ENCODE data around the gene FAM168B. TPM values are rescaled to one million over a fixed set of nuclear protein-coding genes. Genes with fewer than 3 reads are reported as not detected.

Gene FAM168B
- polyA plus RNA-seq, 1 of the 3 experiments (the other 2 are of a cell fraction) = 72.7 TPM

DNA sequence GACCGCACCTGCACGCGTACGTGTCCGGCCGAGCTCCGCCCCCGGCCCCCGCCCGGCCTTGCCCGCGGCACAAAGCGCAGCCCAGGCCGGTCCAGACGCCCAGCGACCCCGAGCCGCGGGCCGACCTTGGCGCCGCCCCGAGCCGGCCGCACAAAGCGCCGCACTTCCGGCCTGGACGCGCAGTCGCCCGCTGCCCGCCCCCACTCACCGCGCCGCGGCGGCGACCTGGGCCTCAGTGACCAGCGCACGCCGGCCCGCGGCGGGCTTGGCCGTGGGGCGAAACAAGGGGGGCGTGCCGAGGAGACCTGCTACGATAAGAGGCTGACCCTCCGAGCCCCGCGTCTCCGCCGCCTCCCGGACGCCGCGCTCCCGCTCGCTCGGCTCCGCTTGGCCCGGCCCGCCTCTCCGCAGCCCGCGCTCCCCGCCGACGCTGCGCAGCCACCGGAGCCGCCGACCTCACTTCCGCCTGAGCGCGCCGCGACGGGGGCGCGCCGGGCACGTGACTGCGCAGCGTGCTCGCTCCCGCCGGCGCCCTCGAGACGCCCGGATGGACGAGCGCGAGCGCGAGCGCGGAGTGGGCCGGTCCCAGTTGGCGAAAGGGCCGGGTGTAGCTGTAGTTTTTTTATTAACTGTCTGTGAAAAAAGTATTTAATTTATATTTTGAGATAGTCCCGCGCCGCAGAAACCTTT, at the start of gene FAM168B (continued):
- TF ChIP-seq, protein P1, sequence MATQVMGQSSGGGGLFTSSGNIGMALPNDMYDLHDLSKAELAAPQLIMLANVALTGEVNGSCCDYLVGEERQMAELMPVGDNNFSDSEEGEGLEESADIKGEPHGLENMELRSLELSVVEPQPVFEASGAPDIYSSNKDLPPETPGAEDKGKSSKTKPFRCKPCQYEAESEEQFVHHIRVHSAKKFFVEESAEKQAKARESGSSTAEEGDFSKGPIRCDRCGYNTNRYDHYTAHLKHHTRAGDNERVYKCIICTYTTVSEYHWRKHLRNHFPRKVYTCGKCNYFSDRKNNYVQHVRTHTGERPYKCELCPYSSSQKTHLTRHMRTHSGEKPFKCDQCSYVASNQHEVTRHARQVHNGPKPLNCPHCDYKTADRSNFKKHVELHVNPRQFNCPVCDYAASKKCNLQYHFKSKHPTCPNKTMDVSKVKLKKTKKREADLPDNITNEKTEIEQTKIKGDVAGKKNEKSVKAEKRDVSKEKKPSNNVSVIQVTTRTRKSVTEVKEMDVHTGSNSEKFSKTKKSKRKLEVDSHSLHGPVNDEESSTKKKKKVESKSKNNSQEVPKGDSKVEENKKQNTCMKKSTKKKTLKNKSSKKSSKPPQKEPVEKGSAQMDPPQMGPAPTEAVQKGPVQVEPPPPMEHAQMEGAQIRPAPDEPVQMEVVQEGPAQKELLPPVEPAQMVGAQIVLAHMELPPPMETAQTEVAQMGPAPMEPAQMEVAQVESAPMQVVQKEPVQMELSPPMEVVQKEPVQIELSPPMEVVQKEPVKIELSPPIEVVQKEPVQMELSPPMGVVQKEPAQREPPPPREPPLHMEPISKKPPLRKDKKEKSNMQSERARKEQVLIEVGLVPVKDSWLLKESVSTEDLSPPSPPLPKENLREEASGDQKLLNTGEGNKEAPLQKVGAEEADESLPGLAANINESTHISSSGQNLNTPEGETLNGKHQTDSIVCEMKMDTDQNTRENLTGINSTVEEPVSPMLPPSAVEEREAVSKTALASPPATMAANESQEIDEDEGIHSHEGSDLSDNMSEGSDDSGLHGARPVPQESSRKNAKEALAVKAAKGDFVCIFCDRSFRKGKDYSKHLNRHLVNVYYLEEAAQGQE (IDR thresholded peaks at IDR 0.05; ENCODE audit: low read depth, low read length) = 0 out of 2 replicates have a peak, but pooled peaks have one; percentile 7
- TF ChIP-seq TCF12 (IDR thresholded peaks at IDR 0.05) = no peak
- TF ChIP-seq TEAD4 (IDR thresholded peaks at IDR 0.05; ENCODE audit: borderline replicate concordance, insufficient read depth) = no peak
- peak; percentile 48; the same call in 1 of the 2 replicates for TF ChIP-seq TAF1 (IDR thresholded peaks at IDR 0.05; ENCODE audit: borderline replicate concordance, low read depth, low read length)
- TF ChIP-seq RAD21 (IDR thresholded peaks at IDR 0.05; ENCODE audit: low read length) = no peak
- no peak for TF ChIP-seq GATA2 (CRISPR knock-in tag; IDR thresholded peaks at IDR 0.05)
- TF ChIP-seq, protein P2, sequence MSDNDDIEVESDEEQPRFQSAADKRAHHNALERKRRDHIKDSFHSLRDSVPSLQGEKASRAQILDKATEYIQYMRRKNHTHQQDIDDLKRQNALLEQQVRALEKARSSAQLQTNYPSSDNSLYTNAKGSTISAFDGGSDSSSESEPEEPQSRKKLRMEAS (IDR thresholded peaks at IDR 0.05; ENCODE audit: low read depth) = peak; percentile 9; the same call in 1 of the 2 replicates
- TF ChIP-seq RFX5 (IDR thresholded peaks at IDR 0.05; ENCODE audit: low read length) = no peak
- no peak for TF ChIP-seq MXI1 (IDR thresholded peaks at IDR 0.05; ENCODE audit: low read depth, low read length)

DNA sequence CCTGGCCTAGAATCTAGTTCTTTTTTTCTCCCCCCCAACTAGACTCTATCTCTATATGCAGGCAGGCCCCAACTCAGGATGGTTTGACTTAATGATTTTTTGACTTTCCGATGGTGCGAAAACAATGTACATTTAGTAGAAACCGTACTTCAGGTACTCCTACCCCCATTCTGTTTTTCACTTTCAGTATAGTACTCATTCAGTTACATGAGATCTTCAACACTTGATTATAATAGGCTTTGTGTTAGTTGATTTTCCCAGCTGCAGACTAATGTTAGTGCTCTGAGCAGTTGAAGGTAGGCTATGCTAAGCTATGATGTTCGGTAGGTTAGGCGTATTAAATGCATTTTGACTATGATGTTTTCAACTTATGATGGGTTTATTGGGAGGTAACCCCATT, 49.6 kb upstream of the FAM168B start:
- ChIA-PET CTCF (interaction anchor here (1.2 kb wide), 1 partner anchor 349 kb away, joined by 3 read pairs; the partner anchor contains the start of gene MZT2A), POLR2A (no interaction called here)
- Histone ChIP-seq H3K9me3 (no peaks in the 10 kb centered on the region), H3K79me2 (ENCODE audit: insufficient read depth) (peaks cover 14% of the 10 kb centered on the region), H3K4me3 (ENCODE audit: low read depth in 2 of 2, low read length in 1 of 2) (no peak overlapping the region), H2AFZ (ENCODE audit: low read depth) (no peak overlapping the region), H3K36me3 (replicated peaks in 1 of 2; ENCODE audit: control insufficient read depth in 1 of 2, insufficient read depth in 2 of 2, low read length in 1 of 2) (peaks cover 49 to 59% of the 10 kb centered on the region in 2 experiments), H3K9me2 (no peaks in the 10 kb centered on the region), H4K20me1 (ENCODE audit: insufficient read depth) (0 out of 2 replicates have a peak, but pooled peaks cover 4% of the 10 kb centered on the region), H3K4me2 (no peak overlapping the region), H3F3A (replicated peaks; ENCODE audit: insufficient read depth) (no peaks in the 10 kb centered on the region), H3K27me3 (ENCODE audit: insufficient read depth) (no peaks in the 10 kb centered on the region), H3K9ac (no peak overlapping the region), H3K4me1 (ENCODE audit: control insufficient read depth in 1 of 2, insufficient read depth in 2 of 2, low read depth in 1 of 2, low read length in 1 of 2) (no peaks in the 10 kb centered on the region; a peak in 1 of 4 replicates), H3K27ac (ENCODE audit: low read depth in 2 of 2, low read length in 1 of 2) (no peak overlapping the region)
- WGBS (ENCODE audit: low lambda C conversion rate) = 97% methylated on average over 5 of the region's 5 CpGs
- no peak for DNase-seq
- no peak for TF ChIP-seq NFIC (IDR thresholded peaks at IDR 0.05; ENCODE audit: borderline replicate concordance)
- TF ChIP-seq TEAD4 (IDR thresholded peaks at IDR 0.05; ENCODE audit: borderline replicate concordance, insufficient read depth) = no peak
- TF ChIP-seq FOXM1 (IDR thresholded peaks at IDR 0.05; ENCODE audit: low read depth) = no peak
- no peak for TF ChIP-seq RAD21 (IDR thresholded peaks at IDR 0.05; ENCODE audit: low read length)
- TF ChIP-seq, protein P3, sequence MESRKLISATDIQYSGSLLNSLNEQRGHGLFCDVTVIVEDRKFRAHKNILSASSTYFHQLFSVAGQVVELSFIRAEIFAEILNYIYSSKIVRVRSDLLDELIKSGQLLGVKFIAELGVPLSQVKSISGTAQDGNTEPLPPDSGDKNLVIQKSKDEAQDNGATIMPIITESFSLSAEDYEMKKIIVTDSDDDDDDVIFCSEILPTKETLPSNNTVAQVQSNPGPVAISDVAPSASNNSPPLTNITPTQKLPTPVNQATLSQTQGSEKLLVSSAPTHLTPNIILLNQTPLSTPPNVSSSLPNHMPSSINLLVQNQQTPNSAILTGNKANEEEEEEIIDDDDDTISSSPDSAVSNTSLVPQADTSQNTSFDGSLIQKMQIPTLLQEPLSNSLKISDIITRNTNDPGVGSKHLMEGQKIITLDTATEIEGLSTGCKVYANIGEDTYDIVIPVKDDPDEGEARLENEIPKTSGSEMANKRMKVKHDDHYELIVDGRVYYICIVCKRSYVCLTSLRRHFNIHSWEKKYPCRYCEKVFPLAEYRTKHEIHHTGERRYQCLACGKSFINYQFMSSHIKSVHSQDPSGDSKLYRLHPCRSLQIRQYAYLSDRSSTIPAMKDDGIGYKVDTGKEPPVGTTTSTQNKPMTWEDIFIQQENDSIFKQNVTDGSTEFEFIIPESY (IDR thresholded peaks at IDR 0.05; ENCODE audit: borderline replicate concordance, low read depth) = no peak
- TF ChIP-seq FOSL2 (IDR thresholded peaks at IDR 0.05; ENCODE audit: borderline replicate concordance, low read depth) = no peak
- no peak for TF ChIP-seq SMC3 (IDR thresholded peaks at IDR 0.05; ENCODE audit: low read depth, low read length)
- TF ChIP-seq, protein P4, sequence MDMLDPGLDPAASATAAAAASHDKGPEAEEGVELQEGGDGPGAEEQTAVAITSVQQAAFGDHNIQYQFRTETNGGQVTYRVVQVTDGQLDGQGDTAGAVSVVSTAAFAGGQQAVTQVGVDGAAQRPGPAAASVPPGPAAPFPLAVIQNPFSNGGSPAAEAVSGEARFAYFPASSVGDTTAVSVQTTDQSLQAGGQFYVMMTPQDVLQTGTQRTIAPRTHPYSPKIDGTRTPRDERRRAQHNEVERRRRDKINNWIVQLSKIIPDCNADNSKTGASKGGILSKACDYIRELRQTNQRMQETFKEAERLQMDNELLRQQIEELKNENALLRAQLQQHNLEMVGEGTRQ (IDR thresholded peaks at IDR 0.05; ENCODE audit: borderline replicate concordance, low read depth, low read length) = no peak
- TF ChIP-seq, protein P1 (IDR thresholded peaks at IDR 0.05; ENCODE audit: low read depth, low read length) = no peak
- TF ChIP-seq, protein P2 (IDR thresholded peaks at IDR 0.05; ENCODE audit: low read depth) = no peak
- no peak for TF ChIP-seq RCOR1 (IDR thresholded peaks at IDR 0.05; ENCODE audit: low read length)
- no peak for TF ChIP-seq JUND (IDR thresholded peaks at IDR 0.05)
- no peak for TF ChIP-seq POLR2AphosphoS5 (IDR thresholded peaks at IDR 0.05; ENCODE audit: low read depth, low read length)
- no peak for TF ChIP-seq GATA2 (CRISPR knock-in tag; IDR thresholded peaks at IDR 0.05)
- TF ChIP-seq SIN3A (IDR thresholded peaks at IDR 0.05; ENCODE audit: borderline replicate concordance, low read depth, low read length) = no peak

Data from SK-N-SH (cell line).